Loucy (cell line): Measurements from ENCODE around the gene KREMEN1.

Experiments
- CTCF ChIP-seq: fragments of 200-600 bp; sonication (generic); conservative IDR thresholded peaks from 2 replicates; pipeline ENCODE4 v1.5.1; 2014; ENCODE audit warnings: mild to moderate bottlenecking, antibody characterized with exemption, low read length
- EZH2phosphoT487 ChIP-seq: fragments of 200-600 bp; IDR thresholded peaks from 2 replicates; pipeline ENCODE4 v1.6.1; 2018; ENCODE audit warnings: antibody characterized with exemption, mild to moderate bottlenecking, moderate library complexity, borderline replicate concordance

- no peak for TF ChIP-seq CTCF
- TF ChIP-seq EZH2phosphoT487 = no peak
Observed at GRCh38 chr22:29149841-29150555, 77.2 kb downstream of the KREMEN1 start.
